Ectodermal cell (in vitro differentiated cells): ENCODE data around the gene TAB3.

ENCODE experiments used
- H3K27ac ChIP-seq: 2 replicates; pipeline ENCODE4 v1.7.0; 2013; ENCODE audit warnings: mild to moderate bottlenecking, low read depth, low read length; ENCODE audit not compliant: insufficient read depth, poor library complexity, severe bottlenecking
- H3K27me3 ChIP-seq: 2 replicates; pipeline ENCODE4 v1.7.0; 2013; ENCODE audit warnings: mild to moderate bottlenecking, low read length; ENCODE audit not compliant: insufficient read depth, control insufficient read depth, poor library complexity, severe bottlenecking
- H3K36me3 ChIP-seq: one replicate; pipeline ENCODE4 v1.7.0; 2013; ENCODE audit warnings: low read length; ENCODE audit not compliant: control insufficient read depth, insufficient read depth
- H3K4me1 ChIP-seq: one replicate; pipeline ENCODE4 v1.7.0; 2013; ENCODE audit warnings: low read length; ENCODE audit not compliant: control insufficient read depth, insufficient read depth
- H3K4me3 ChIP-seq: 2 replicates; pipeline ENCODE4 v1.7.0; 2013; ENCODE audit warnings: low read depth, low read length, control low read depth; ENCODE audit not compliant: insufficient read depth
- H3K9me3 ChIP-seq: 2 replicates; pipeline ENCODE4 v1.7.0; 2013; ENCODE audit warnings: mild to moderate bottlenecking, low read length, moderate library complexity; ENCODE audit not compliant: control insufficient read depth
- WGBS, 2 experiments: methylation state at CpG; one replicate each; pipeline ENCODE4 v1.1.7; 2013; ENCODE audit warnings: missing lambda C conversion rate in 2 of 2; 5-methylcytosine and 5-hydroxymethylcytosine counted together

The TAB3 gene

GRCh38 chrX:30779453-30780030 is 109.5 kb downstream of the TAB3 start:
- WGBS, 2 experiments: 94 to 95% methylated on average over 19 of the region's 19 CpGs
- H3K27ac ChIP-seq: no peak overlapping the region

GRCh38 chrX:30777575-30777974 is 111.5 kb downstream of the TAB3 start:
- Histone ChIP-seq H3K4me3 (no peak overlapping the region), H3K27ac (no peak overlapping the region), H3K9me3 (no peaks in the 10 kb centered on the region), H3K27me3 (no peaks in the 10 kb centered on the region), H3K4me1 (no peaks in the 10 kb centered on the region), H3K36me3 (no peaks in the 10 kb centered on the region)

More at GRCh38 chrX:30779453-30780030, 109.5 kb downstream of the TAB3 start:
- Histone ChIP-seq H3K27me3 (no peaks in the 10 kb centered on the region), H3K36me3 (no peaks in the 10 kb centered on the region), H3K4me3 (no peak overlapping the region), H3K9me3 (no peaks in the 10 kb centered on the region), H3K4me1 (no peaks in the 10 kb centered on the region)
